GM21529 (cell line): ENCODE data around the gene RAD51B.
"Not testable (repeated sequence)": the region's sequence is repeated elsewhere in the genome, so short reads cannot be mapped to it uniquely, and the experiment has no call there.

ENCODE experiments used
- ATAC-seq: cut with Tn5 transposase; IDR thresholded peaks from one replicate; pipeline ENCODE4 v1.9.1; 2021; ENCODE audit not compliant: unreplicated experiment

The RAD51B gene

DNA sequence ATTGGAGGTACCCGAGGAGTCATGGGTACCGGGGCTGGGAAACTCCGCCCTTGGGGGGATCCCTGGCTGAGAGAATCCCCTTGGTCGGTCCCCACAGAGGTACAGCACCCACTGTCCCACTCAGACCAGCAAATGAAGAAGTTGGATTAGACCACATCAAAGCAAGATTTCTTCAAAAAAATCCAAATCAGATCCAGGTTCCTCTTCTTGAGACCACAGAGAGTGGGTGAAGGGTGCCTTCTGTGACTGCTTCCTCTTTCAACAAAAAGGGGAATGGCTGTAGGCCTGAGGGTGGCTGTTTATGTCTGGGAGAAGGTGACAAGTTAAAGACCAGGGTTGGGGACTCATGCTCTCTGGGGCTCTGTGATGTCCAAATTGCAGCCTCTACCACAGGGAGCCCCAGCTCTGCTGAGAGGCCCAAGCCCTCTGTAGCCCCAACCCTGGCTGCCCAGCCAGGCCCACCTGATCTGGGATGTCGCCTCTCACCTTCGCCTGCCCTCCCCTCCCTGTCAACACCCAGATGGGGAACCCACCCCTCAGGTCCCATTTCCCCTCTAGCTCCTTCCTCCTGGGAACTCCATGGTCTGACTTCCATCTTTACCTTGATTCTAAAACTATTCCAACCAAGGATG is 922.4 kb downstream of the RAD51B start:
- peak; percentile 85 for ATAC-seq

DNA sequence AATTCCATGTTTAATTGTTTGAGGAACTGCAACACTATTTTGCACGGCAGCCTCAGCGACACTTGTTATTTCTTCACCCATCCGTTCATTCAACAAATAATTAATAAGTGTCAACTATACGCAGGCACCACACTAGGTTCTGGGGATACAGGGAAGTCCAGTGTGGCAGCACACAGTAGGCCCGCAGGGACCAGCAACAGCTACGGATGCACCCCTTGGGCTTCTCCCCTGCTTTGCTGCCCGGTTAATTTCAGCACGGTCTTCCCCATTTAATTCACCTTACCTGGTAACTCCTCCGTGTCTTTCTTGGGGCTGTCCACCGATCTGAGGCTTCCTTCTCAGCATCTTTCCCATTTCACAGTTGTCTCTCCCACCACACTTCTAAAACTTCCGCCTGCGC is 925.0 kb downstream of the RAD51B start:
- ATAC-seq, result no peak

DNA sequence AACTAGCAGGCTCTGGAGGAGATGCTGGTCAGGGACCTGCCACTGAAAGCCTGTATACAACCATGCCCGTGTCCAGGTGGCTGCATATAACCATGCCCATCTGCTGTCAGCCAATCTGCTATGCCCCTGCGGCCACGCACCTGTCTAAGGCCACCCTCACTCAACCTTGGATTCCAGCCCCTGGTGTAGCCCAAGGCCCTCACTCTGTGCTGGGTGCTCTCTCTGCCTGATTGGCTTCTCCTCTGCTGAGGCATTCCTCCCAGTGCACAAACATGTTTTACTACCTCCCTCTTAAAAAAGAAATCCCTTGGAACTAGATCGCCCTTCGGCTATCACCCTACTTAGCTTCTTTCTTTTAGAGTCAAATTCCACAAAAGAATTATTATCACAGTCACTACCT is 927.8 kb downstream of the RAD51B start:
- ATAC-seq, result no peak

DNA sequence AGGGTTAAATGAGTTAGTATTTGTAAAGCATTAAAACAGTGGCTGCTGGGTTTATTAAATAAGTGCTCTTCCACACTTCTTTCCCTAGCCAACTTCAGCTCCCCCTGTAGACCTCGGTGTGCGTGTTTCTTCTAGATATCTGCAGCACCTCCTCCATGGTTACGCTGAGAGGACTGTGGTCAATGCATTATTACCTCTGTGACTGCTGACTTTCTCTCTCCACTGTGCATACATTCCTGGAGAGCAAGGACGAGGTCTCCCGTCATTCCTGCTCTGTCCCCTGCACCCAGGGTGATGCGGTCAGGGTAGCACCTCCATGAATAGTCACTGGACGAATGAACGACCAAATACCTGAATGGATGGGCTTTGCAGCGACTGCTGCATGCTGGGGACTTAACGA is 928.7 kb downstream of the RAD51B start:
- no peak for ATAC-seq

DNA sequence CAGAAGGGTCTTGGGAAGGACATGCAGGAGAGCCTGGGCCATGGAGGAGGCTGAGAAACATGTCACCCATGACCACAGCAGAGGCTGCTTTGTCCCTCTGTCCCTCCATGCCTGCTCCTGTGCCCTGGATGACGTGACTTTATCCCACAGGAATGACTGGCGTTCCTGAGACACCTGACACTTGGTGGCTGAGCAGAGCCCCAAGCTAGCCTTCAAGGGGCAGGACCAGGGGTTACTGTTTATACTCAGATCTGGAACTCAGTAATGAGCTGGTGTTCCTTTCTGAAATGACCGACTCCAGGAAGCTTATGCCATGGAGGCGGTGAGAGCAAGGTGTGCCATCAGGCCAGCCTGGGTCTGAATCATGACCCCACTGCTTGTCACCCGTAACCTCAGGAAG is 929.1 kb downstream of the RAD51B start:
- ATAC-seq, result no peak

DNA sequence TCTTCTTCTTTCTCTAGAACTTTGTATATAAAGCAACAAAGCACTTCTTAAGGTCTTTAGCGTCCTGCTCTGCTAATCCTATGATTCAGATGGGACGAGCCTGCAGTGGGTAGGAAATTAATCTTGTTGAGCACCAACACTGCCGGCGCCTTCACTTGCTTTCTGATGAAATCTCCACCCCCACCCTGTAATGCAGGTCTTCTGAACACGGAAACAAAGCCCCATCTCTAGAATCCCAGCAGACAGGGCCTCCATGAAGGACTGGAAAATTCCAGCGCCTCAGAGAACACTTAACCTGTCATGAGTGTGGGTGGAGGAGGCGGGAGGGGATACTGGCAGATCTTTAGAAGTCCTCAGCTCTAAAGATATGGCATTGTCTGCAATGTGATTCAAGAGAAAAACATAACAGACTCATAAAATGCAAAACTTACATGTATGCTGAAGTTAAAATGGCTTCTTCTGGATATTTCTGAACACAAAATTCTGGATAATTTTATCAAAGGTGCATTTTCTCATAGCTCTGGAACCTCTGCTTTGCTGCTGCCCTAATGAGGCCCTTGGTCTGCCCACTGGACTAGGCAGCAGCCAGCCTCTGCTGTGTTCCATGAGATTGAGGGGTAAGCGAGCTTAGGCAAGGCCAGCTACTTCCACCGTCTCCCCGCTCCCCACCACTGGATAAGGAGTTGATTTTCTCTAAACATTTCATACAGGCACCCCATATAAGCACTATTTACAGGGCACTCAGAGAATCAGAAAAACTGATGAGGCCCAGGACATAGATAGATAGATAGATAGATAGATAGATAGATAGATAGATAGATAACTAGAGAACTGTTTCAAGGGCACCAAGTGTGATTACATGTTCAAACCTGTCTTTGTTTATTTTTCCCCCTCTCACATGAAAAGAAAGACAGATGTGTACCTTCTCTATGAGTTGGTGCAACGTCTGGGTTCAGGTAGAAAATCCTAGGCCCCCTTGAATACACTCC is 930.2 kb downstream of the RAD51B start:
- ATAC-seq, result no peak

DNA sequence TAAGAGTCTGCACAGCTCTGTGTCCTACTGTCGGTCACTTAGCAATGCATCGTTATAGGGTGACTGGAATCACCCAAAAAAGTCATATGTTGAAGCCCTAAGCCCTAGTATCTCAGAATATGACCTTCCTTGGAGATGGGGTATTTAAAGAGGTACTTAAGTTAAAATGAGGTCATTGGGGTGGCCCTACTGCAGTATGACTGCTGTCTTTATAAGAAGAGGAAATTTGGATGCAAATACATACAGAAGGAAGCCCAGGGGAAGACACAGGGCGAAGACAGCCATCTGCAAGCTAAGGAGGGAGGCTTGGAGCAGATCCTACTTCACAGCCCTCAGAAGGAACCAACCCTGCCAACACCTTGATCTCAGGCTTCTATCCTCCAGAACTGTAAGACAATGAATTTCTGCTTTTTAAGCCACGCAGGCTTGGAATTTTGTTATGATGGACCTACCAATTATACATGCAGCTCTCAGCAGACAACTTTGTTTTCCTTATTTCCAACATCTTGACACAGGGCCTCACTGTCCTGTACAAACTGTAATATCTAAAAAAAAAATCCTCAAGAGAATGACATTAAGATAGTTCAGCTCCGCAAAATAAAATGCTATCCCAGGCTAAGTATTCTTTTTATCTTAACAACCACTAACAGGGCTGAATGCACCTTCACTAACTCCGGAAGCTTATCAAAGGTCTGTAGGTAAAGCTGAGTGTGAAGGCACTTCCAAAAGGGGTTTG is 932.9 kb downstream of the RAD51B start:
- ATAC-seq, result no peak

DNA sequence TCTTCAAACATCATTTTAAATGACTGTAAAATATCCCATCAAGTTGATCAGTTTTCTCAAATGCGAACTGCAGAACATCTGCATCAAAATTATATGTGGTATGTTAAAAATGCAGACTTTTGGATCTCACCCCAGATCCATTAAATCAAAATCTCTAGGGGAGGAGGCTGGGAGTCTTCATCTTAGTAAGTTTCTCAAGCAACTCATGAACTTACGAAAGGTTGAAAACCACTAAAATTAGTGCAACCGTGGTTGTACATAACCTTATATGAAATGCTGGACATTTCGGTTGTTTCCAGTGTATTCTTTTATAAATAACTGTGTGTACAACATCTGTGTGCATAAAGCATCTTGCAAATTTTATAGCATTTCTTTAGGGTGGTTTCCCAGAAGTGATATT is 934.1 kb downstream of the RAD51B start:
- ATAC-seq, result no peak

DNA sequence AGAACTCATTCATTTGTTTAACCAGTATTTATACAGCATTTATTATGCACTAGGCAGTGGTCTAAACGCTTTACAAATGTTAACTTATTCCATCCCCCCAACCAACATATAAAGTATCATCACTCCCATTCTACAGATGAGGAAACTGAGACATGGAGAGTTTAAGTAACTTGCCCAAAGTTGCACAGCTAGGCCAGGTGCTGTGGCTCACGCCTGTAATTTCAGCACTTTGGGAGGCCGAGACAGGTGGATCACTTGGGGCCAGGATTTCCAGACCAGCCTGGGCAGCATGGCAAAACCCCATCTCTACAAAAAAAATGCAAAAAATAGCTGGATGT is 935.4 kb downstream of the RAD51B start:
- no peak for ATAC-seq

DNA sequence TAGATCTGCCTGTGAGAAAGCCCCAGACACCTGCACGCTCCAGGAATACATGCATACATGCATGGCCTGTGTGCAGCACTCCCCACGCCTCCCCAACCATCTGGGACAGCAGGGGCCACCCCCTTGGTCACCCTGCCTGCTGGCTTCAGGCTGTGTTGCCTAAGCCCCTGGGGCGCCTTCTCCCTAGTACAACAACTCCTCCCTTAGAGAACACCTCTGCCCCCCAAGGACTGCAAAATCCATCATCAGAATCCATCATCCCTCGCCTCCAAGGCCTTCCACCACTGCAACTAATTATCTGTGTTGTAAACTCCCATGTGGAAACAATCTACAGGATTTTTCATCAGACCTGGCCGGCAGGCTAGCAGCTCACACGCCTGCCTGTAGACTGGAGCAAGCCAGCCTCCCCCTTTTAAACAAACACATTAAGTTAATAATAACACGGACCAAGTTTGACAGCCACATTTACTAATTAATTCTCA is 936.5 kb downstream of the RAD51B start:
- no peak for ATAC-seq

DNA sequence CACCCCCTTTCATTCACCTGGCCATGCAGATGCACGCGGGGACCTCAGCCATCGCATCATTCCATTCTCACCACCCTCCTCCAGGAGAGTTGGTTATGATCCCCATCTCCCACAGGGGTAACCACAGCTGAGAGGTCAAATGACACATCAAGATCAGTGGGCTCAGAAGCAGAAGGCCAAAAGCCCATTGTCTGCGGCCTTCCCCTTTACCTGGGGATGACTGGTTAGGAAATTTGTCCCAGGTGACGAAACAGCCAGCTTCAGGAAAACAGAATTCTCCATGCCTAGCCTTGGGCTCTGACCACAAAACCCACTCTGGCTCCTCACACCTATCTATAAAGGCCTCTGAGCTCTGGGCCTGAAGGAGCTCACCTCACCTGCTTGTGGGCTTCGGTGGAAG is 937.2 kb downstream of the RAD51B start:
- ATAC-seq, result no peak

DNA sequence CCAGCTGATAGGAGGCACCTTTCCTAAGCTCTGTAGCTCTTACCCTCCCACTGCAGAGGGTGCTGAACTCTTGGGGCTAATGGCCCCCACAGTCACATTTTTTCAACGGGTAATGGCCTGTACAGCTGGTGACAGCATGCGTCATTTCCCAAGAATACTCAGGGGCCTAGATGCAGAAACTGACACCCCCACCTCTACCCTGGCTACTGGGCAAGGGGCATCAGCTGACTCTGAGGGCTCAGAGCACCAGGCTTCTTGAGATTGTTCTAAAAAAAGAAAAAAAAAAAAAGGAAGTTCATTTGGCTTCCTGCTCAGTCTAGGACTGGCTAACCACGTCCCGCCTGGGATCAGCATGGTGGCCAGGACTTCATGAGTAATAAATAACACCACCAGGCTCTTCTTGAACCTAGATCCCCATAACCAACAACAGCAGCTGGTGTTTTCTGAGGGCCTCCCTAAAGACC is 938.1 kb downstream of the RAD51B start:
- no peak for ATAC-seq

DNA sequence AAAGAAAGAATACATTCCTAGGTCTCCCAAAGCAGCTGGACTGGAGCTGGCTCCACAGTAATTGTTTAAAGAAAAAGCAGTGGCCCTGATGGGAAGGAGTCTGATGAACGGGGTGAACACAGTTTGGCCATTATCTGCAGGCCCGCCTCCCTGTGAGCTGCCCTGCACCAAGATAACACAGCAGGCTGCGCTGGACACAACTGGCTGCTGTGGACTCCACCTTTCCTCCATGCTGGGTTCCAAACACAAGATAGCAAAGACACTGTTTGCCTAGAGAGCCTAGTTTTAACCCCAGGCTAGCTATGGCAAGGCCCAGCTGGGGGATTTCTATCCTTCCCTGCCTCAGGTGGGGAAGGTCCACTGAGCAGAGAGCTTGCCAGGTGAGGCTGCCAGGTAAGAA is 938.7 kb downstream of the RAD51B start:
- no peak for ATAC-seq

DNA sequence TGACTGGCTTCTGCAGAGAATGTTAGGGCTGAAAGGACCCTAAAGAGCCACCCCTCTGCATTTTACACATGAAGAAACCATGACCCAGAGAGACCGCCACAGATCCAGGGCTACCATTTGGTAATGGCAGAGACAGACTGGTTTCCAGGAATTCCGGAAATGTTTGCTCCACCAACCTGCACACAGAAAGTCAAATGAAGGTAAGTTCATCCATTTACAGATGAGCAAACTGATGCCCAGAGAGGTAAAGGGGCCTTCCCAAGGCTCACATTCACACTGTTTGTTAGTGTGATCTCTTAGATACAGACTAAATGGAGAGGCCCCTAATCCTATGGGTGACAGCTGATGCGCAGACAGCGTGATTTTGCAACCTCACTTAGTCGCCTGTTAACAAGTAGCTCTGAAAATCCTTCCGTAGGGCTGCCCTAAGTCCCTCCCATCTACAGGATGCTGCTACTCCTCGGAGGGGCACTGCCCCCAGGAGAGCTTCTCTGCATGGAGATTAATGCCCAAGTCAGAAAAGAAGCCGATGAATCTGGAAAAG is 939.5 kb downstream of the RAD51B start:
- no peak for ATAC-seq

DNA sequence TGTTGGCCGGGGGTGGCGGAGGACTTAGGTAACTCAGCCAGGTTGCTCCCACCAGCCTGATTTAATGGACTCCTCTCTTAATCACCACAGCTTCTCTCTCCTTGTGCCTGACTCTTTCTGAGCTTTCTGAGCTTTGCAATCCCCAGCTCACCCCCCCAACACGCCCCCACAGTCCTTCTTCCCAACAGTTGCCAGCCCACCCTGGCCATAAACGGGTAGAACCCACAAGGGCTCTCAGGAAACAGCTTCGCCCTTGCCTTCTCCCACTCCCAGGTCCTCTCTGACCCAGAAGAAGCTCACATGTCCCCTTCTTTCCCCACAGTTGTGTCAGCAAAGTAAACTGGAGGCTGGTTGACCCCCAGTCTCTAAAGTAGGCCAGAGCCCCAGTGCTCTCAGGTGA is 940.4 kb downstream of the RAD51B start:
- no peak for ATAC-seq

DNA sequence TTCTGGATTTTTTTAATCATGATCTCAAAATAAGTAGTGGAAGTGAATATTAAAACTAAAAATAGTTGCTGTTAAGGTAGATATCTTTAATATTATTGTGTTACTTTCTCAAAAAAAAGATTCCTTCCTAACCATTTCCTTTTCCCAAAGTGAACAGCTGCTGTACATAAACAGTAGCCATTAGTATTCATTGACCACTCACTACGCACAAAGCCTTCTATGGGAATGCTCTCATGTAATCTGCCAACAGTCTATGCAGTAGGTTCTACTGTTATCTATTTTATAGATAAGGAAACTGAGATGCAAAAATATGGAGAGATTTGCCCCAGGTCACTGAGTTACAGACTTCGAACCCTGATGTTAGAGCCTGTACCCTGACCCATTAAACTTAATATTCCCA is 941.2 kb downstream of the RAD51B start:
- ATAC-seq, result no peak

DNA sequence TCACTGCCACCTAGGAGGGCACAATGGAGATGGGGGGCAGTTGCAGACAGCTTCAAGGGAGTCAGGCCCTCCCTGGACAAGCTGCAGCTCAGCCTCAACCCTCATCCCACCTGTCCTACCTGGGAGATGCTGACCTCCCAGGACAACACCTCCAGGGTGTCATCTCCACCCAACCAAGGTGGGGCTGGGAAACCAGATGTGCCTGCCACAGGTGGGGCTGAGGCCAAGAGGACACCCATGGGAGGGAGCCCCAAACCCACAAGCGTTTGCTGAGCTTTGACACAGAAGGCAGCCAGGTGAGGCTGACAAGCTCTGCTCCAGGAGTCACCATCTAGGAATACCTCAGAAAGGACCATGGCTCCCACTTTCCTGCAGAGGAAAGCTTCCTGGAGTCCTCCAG is 941.8 kb downstream of the RAD51B start:
- no peak for ATAC-seq

DNA sequence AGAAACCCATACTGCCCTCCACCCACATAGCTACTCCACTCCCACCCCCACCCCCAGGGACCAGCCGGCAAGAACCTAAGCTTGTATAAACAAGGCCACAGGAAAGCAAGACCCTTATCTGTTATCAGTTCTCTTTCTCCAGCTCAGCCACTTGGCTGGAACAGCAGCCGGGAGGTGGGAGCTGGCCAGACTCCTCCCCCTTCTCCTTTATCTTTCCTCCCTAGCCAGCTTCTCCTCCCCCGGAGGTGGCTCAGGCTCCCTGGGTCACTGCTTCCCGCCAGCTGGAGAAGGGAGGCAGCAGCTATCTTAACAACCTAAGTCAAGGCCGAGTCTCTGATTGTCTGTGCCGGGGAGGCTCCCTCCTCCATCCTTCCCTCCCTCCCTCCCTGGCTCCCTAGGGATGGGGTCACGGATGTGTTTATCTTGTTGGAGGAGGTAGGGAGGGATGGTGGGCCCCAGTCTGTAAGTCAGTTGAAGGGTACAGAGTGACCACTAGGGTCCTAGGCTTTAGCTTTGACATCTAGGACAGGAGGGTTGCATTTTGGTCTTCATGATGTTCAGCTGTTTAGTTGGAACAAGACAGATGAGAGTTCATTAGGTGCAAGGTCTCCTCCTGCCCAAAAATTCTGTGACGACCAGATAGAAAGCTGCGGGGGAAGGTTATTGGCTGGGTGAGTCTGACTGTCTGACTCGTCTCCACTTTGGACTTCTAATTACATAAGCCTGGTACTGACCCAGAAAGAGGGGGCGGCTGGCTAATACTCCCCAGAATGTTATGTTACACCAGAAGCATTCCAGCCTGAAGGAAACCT is 943.6 kb downstream of the RAD51B start:
- ATAC-seq, result no peak

DNA sequence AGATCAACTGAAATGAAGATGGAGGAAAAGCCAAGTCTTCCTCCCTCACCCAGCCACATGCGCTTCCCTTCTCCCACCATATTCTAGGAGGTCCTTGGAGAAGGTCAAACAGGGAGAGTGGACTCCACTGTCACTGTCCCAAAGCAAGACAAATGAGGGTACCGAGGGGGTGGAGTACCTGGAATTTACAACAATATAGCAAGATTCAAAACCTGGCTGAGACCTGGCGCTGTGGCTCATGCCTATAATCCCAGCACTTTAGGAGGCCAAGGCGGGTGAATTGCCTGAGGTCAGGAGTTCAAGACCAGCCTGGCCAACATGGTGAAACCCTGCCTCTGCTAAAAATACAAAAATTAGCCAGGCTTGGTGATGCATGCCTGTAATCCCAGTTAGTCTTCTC is 944.3 kb downstream of the RAD51B start:
- not testable (repeated sequence) for ATAC-seq
